ENCODE results near the gene SERPINE2.

GRCh38 chr2:223979730-223980396 lies 59.2 kb downstream of the SERPINE2 start:
- TF ChIP-seq, protein P1, sequence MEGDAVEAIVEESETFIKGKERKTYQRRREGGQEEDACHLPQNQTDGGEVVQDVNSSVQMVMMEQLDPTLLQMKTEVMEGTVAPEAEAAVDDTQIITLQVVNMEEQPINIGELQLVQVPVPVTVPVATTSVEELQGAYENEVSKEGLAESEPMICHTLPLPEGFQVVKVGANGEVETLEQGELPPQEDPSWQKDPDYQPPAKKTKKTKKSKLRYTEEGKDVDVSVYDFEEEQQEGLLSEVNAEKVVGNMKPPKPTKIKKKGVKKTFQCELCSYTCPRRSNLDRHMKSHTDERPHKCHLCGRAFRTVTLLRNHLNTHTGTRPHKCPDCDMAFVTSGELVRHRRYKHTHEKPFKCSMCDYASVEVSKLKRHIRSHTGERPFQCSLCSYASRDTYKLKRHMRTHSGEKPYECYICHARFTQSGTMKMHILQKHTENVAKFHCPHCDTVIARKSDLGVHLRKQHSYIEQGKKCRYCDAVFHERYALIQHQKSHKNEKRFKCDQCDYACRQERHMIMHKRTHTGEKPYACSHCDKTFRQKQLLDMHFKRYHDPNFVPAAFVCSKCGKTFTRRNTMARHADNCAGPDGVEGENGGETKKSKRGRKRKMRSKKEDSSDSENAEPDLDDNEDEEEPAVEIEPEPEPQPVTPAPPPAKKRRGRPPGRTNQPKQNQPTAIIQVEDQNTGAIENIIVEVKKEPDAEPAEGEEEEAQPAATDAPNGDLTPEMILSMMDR (IDR thresholded peaks at IDR 0.05 in 8 of 11, conservative IDR thresholded peaks at IDR 0.05 in 3 of 11): no peak
- TF ChIP-seq POLR2AphosphoS5 (IDR thresholded peaks at IDR 0.05): no peak
